GM19468 (cell line): Measurements from ENCODE around the gene KHSRP.

Experiments used
- ATAC-seq: cut with Tn5 transposase; IDR thresholded peaks from one replicate; pipeline ENCODE4 v1.9.1; 2021; ENCODE audit warnings: mild to moderate bottlenecking, moderate library complexity, moderate number of reproducible peaks; ENCODE audit not compliant: unreplicated experiment; ENCODE audit errors: extremely low read depth

KHSRP gene

DNA sequence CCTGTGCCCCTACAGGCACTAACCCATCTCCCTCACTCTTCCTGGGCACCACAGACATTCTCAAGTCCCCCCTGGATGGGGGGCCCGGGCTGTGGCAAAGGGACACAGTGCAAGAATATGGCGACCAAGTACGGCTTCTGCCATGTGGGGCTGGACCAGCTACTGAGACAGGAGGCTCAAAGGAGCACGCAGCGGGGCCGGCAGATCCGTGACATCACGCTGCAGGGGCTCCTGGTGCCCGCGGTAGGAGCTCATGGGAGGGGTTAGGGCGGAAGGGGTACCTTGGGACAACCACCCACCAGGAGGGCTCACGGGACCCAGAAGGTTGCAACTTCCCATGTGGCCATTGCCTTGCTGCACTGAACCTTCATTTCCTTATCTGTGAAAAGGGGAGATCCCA, 28.3 kb downstream of the KHSRP start:
- no peak for ATAC-seq

DNA sequence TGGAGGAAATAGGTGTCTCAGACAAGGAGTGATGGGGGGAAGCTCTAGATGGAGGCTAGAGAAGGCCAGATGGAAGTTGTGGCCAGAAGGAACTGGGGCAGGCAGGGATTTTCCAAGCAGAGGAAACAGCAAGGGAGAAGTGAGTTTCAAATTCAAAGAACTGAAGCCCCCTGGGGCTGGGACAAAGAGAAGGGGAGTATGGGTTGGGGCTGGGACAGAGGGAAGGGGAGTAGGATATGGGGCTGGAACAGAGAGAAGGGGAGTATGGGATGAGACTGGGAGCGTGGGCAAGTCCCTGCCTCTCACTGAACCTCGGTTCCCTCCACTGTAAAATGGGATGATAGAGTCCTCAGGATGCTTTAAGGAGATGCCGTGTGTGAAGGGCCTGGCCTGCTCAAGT, 29.8 kb downstream of the KHSRP start:
- no peak for ATAC-seq

DNA sequence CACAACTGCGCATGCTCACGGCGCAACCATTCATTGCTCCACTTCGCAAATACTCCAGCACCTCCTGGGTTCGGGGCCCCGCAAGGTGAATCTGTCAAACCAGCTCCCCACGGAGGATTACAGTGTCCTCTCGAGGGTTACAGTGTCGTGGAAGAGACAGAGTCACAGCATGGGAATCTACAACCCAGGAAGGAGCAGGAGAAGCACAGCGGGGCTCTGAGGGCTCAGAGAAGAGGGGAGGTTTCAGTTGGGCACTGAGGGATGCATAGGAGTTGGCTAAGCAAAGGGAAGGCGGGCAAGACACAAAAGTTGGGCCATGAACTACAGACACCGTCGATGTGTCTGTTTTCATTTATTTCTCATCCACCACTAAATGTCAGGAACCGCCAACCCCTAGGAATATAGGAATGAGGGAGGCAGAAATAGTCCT, 30.6 kb downstream of the KHSRP start:
- ATAC-seq, result no peak

DNA sequence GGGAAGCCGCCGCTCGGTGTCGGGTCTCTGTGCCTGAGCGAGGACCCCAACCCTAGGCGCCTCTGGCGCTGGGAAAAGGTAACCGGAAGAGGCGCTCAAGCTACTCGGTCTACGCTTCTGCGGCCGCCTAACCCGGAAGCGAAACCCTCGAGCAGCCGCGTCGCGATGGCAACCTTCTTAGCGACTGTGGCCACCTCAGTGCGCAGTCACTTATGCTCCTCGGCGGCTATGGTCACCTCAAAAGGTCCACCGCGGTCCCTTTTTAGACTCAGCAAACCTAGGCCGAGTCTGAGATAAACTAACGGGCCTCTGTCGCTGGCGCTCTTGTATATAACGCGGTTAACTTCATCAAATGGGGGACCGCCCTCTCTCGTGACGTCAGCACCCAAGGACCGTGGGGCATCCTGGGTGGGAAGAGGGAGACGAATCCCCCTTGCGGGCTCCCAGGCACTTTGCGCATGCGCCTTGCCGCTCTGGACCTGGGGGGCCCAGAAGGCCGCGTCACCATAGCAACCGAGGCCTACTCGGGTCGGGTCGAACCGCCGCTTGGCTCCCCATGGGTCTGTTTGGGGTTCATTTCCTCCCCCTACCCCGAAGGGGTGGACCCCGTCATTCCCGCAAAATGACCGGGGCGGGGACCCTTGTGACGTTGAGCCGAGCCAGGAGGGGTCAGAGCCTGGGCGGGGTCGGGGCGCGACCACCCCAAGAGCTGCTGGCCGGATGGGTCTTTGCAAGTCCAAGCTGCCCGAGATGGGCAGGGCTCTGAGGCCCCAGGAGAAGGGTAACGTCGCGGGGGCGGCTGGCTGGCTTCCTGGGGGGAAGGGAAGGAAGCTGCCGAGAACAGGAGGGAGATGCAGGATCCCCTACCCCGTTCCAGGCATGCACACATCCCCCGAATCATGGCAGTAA, 31.3 kb downstream of the KHSRP start, which contains the start of gene GTF2F1:
Gene GTF2F1, minus strand, starts transcription at position 91 of the 909 bp plus-strand sequence. CDS start 169 bp downstream, outside the sequence.
- ATAC-seq, result peak; percentile 64

DNA sequence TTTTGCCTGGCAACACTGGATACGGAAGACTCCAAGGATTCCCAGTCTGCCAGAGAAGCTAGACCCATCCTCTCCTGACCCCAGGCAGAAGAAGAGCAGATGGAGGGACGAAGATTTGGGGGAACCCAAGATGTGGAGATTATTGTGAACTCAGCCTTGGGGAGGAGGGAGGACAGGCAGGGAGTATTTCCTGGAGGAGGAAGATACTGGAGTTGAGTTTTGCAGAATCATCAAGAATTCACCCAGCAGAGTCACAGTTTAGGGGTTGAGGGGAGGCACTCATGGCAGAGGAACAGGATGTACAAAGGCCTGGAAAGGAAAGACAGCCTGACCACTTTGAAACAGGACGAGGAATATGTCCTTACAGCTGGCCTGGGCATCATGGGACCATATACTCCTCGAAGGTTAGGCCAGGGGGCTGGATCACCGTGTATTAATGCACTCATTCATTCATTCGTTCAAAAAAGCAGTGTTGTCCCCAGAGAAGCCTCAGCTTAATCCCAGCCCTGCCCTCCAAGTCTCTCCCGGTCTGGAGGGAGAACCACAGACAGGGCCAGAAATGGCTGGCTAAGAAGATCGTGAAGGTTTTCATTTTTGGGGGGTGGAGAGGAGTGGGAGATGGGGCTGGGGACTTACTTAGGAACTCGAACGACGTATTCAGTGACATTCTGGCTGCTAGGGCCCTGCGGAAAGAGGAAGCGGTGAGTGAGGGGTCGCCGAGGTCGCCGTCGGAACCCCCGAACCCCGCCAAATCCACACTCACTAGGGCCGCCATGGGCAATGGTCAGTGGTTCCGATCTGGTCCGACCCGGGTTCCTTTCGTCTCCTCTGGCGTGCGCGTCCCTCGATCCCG, 32.2 kb downstream of the KHSRP start:
- ATAC-seq, result no peak

DNA sequence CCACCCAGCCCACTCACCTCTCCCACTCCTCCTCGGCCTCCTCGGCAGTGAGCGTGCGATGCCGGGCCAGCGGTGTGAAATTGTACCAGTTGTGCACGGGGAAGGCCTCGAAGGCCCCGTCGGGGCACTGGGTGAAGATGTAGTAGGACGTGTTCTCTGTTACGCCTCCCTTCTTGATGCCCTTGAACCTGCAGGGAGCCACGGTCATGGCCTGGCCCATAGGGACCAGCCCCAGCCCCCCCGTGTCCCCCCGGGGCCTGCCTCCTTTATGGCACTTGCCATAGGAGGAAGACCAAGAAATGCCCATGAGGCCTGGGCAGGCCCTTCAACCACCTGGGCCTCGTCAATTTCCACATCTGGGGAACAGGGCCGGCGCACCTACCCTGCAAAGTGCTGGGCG, 37.2 kb downstream of the KHSRP start:
- ATAC-seq, result no peak

DNA sequence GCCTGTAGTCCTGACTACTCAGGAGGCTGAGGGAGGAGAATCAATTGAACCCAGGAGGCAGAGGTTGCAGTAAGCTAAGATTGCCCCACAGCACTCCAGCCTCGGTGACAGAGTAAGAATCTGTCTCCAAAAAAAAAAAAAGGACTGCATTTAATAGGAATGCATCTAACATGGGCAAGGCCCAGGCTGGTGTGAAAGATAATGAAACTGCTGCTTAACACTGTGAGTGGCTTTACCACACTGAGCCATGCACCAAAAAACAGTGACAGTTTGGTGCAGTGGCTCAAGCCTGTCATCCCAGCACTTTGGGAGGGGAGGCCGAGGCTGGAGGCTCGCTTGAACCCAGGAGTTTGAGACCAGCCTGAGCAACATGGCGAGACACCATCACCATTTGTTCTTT, 40.2 kb downstream of the KHSRP start:
- no peak for ATAC-seq

DNA sequence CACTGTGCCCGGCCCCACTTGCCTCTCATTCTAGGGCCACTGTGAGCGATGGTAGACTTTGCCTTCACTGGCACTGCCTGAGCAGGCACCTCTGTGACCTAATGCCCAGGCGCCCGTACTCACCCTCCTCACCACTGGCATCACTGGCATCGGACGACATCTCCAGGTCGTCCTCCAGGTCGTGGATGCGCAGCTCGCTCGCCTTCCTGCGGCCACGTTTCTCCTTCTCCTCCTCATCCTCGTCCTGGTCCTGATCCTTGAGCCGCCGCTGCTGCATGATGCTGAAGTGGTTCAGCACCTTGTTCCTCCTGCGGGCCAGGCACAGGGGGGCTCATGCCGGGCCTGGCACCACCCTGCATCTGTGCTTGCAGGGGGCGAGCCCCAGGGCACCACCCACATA, 41.4 kb downstream of the KHSRP start:
- ATAC-seq, result no peak

DNA sequence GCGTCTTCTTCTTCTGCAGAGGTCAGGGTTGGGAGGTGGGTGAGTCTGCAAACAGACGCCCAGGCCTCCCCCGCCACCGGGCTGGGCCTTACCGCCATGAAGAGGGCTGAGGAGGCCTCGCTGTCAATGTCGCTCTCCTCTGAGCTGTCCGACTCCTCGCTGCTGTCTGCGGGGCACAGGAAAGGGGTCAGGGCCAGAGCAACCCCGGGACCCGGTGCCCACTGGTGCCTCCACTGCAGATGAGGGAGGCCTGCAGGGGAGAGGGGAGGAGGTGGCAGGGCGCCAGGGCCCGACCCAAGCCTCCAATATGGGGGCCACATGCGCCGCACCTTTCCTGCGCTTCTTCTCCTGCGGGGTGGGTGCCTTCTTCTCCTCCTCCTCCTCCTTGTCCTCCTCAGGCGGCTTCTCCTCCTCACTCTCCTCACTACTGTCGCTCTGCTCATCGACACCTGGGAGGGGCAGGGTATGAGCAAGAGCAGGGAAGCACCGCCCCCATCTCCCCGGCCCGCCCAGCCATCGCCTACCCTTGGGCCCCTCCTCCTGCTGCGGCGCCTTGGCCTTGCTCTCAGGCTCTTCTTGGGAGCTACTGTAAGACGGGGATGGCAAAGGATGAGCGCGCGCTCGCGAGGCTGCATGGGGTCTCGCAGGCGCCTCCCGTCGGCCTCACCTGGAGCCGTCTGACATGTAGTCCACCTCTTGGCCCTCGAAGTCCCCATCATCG, 43.4 kb downstream of the KHSRP start:
- no peak for ATAC-seq

DNA sequence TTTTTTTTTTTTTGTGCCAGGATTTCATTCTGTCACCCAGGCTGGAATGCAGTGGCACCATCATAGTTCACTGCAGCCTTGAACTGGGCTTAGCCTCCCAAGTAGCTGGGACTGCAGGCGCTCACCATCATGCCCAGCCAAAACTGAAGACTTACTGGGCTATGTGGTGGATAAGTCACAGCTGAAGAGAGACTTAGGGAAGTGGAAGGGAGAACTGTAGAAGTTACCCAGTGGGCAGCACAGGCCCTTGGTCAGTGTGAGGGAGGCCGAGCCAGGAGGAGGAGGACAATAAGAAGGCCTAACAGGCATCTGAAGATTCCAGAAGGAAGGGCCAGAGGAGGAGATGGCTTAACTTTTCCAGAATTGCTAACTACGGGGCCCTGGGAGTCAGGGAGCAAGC, 44.9 kb downstream of the KHSRP start:
- ATAC-seq, result no peak

DNA sequence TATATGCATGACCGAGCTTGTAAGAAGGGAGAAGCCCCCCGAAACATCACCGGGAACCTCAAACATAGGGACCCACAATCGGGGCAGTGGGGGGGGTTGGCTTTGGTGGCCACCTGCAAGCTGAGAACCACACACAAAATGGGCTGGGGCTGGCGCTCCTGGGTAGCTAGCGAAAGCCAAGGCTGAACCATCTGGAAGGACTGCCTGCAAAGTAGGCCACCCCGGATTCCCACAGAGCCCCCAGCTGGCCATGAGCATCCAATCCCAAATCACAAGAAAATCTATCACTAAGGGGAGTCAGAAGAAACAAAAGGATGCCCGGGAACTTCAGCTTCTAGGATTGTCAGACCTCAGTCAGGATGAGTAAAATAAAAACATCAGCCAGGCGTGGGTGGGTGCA, 46.1 kb downstream of the KHSRP start:
- ATAC-seq, result no peak

DNA sequence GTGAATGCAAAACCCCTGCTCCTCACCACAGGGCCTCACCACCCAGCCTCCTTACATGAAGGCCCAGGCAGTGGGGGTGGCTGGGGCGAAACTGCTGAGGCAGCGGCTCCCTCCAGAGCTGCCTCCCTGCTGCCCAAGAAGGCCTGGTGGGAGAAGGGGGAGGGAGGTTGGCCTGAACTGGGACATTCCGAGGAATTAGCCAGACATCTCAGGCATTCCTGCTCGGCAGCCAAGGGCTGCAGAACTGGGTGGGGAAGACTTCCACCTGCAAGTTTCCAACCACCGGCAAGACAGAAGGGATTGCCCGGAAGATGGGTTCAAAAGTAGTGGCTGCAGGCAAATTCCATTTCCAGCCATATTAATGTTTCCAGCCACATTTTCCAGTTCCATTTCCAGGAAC, 46.6 kb downstream of the KHSRP start:
- ATAC-seq, result no peak

DNA sequence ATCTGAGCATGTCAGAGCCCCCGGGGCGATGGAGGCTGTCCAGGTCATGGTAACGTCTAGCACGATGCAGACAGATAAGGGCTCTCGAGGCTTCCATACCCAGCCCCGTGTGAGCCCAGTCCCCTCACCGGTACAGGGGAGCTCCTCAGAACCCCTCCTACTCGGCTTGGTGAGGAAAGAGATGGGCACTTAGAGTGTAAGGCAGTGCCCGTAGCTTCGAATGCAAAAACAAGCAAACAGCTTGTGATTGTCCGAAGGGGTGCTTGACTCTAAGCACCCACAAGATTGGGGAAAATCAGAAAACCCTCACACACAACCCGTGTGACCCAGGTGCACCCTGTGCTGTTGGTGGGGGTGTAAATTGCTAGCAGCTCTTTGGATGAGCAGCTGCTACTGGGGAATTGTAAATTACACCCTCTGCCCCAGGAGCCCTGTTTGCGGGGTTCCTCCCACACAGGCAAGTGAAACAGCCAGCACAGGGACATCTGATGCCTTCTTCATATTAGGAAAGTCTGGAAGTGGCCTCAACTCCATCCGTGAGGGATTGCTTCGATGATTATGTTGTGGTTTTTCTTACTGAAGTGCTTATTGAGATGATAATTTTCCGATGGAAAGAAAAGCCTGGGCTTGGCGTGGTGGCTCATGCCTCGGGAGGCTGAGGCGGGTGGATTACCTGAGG, 48.0 kb downstream of the KHSRP start:
- no peak for ATAC-seq

DNA sequence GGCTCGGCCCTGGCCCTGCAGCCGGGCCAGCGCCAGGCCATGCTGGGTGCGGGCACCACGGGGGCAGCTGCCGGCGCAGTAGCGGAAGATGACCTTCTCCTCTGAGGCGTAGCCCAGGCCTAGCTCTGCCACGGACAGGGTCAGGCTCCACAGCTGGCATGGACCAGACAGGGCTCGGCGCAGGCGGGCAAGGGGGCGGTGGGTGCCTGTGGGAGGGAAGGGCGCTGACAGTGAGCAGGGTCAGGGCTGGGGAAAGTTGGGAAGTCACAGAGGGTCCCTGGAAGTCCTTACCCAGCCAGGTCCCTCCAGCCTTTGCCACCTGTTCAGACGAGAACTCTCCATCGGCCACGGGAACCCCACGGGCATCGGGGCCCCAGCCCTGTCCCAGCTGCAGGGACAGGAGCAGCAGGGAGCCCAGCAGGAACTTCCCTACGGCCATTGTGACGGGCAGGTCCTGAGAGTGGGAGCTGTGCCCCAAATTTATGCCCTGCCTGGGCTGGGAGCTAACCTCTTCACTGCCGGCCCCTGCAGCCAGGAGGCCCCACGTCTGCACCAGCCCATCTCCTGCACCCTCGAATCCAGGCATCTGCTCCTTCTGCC, 49.1 kb downstream of the KHSRP start, which contains the start of gene PSPN:
Gene PSPN, minus strand, starts transcription at position 523 of the 600 bp plus-strand sequence. Its CDS starts 84 bp downstream, at position 439.
- no peak for ATAC-seq

DNA sequence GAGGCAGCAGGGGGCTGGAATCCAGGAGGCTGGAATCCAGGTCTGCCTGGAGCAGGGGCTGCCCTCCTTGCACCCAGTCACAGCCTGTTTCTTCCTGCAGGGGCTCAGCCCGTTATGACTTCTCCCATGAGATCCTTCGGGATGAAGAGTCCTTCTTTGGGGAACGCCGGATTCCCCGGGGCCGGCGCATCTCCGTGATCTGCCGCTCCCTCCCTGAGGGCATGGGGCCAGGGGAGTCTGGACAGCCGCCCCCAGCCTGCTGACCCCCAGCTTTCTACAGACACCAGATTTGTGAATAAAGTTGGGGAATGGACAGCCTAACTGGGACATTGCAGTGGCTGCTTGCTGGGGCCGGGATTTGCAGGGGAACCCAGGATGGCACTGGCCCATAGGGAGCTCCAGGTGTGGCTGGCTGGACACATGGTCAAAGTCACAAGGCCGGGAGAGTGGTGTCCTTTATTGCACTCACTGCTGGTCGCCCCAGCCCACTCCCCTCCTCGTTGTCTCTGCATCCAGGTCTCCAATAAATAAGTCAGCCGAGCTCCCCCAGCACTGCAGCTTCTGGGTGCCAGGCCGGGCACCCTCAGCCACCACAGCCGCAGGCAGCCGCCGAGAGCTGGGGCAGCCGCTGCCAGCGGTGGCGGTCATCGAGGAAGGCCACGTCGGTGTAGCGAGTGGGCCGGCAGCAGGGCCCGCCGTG, 49.8 kb downstream of the KHSRP start:
- ATAC-seq, result no peak

DNA sequence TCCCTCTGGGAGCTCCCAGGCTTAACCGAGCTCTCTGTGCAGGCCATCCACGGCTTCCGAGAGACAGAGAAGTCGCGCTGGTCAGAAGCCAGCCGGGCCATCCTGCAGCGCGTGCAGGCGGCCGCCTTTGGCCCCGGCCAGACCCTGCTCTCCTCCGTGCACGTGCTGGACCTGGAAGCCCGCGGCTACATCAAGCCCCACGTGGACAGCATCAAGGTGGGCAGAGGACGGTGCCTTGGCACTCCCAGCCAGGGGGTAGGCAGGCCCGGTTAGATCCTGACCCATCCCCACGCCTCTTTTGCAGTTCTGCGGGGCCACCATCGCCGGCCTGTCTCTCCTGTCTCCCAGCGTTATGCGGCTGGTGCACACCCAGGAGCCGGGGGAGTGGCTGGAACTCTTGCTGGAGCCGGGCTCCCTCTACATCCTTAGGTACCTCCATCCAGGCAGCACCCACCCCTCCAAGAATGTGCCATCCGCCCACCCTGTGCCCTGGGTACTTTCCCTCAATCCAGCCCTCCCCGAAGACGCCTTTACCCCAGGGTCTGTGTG, 50.4 kb downstream of the KHSRP start:
- ATAC-seq, result no peak

DNA sequence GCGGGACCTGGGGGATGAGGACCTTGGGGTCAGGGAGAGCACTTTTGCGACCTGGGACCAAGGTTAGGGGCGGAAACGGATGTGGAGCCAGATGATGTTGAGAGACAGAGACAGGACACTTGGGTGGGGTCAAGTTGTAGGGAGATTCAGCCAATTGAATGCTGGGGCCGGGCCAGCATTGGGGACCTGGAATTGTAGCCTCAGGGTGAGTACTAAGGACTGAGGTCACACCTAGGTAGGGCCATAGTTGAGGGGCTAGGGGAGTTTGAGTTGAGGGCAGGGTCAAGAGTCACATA, 50.9 kb downstream of the KHSRP start:
- ATAC-seq, result no peak

DNA sequence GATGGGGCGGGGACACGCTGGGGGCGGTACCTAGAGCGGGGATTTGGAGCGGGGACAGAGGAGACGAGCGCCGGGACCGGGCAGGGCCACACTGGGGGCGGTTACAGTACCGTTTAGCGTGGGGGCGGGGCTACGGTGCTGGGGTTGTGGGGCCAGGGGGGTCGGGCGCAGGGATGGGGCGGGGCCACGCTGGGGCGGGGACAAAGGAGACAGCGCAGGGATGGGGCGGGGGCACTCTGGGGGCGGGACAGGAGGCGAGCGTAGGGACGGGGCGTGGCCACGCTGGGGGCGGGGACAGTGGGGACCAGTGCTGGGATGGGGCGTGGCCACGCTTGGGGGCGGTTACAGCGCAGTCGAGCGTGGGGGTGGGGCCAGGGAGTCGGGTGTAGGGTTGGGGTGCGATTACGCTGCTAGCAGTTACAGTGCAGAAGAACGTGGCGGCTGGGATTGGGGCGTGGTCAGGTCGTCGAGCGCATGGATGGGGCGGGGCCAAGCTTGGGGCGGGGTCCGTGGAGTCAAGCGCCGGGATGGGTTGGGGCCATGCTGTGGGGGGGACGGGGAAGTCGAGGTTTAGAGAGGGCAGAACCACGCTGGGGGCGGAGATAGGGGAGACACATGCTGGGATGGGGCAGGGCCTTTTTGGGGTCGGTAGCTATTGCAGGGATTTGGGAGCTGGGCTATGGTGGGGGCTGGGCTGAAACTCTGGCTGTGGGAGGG, 51.4 kb downstream of the KHSRP start:
- no peak for ATAC-seq
